H9 (cell line): ENCODE measurements around the gene DCUN1D5. TPM values are rescaled to one million over a fixed set of nuclear protein-coding genes. Genes with fewer than 3 reads are reported as not detected.

Source experiments
- DNase-seq: peaks from one replicate; pipeline ENCODE4 v3.0.0-alpha.2; 2017
- H2AFZ ChIP-seq: one replicate; pipeline ENCODE4 v1.6.1; 2013; ENCODE audit warnings: mild to moderate bottlenecking, low read length, control low read depth, moderate library complexity
- H2AK5ac ChIP-seq: 2 replicates; pipeline ENCODE4 v1.6.1; 2013; ENCODE audit warnings: low read length, control low read depth, mixed read lengths; ENCODE audit not compliant: insufficient read length
- H2BK120ac ChIP-seq: one replicate; pipeline ENCODE4 v1.6.1; 2013; ENCODE audit warnings: low read depth, mild to moderate bottlenecking, low read length, control low read depth, inconsistent platforms; ENCODE audit not compliant: poor library complexity, severe bottlenecking
- H2BK12ac ChIP-seq: 2 replicates; pipeline ENCODE4 v1.6.1; 2013; ENCODE audit warnings: low read length, control low read depth, mixed read lengths, low read depth; ENCODE audit not compliant: insufficient read length
- H2BK15ac ChIP-seq: 2 replicates; pipeline ENCODE4 v1.6.1; 2013; ENCODE audit warnings: low read depth, low read length, control low read depth
- H2BK20ac ChIP-seq: one replicate; pipeline ENCODE4 v1.6.1; 2013; ENCODE audit warnings: low read depth, mild to moderate bottlenecking, low read length, control low read depth, inconsistent platforms; ENCODE audit not compliant: poor library complexity, severe bottlenecking
- H2BK5ac ChIP-seq: 2 replicates; pipeline ENCODE4 v1.6.1; 2013; ENCODE audit warnings: low read length, control low read depth, mixed read lengths; ENCODE audit not compliant: insufficient read length
- H3K14ac ChIP-seq: 2 replicates; pipeline ENCODE4 v1.6.1; 2013; ENCODE audit warnings: low read length, control low read depth; ENCODE audit not compliant: insufficient read depth
- H3K18ac ChIP-seq: 2 replicates; pipeline ENCODE4 v1.6.1; 2013; ENCODE audit warnings: low read depth, mild to moderate bottlenecking, mixed read lengths, low read length, control low read depth; ENCODE audit not compliant: insufficient read length
- H3K23ac ChIP-seq: 2 replicates; pipeline ENCODE4 v1.6.1; 2013; ENCODE audit warnings: low read length, control low read depth, mixed read lengths, low read depth; ENCODE audit not compliant: insufficient read length
- H3K23me2 ChIP-seq: 2 replicates; pipeline ENCODE4 v1.6.1; 2013; ENCODE audit warnings: low read depth, mild to moderate bottlenecking, mixed read lengths, low read length, control low read depth; ENCODE audit not compliant: insufficient read length, poor library complexity, severe bottlenecking
- H3K27ac ChIP-seq: 2 replicates; pipeline ENCODE4 v1.5.1; 2013; ENCODE audit warnings: low read length, control low read depth, mixed read lengths, low read depth; ENCODE audit not compliant: insufficient read length
- H3K27me3 ChIP-seq: 2 replicates; pipeline ENCODE4 v1.6.1; 2013; ENCODE audit warnings: low read length, control low read depth, inconsistent platforms; ENCODE audit not compliant: insufficient read depth
- H3K4ac ChIP-seq: 2 replicates; pipeline ENCODE4 v1.6.1; 2013; ENCODE audit warnings: low read depth, mild to moderate bottlenecking, control low read depth, inconsistent platforms, low read length, moderate library complexity
- H3K4me1 ChIP-seq: 2 replicates; pipeline ENCODE4 v1.6.1; 2013; ENCODE audit warnings: low read length, control low read depth, inconsistent platforms; ENCODE audit not compliant: insufficient read depth
- H3K4me2 ChIP-seq: 2 replicates; pipeline ENCODE4 v1.6.1; 2013; ENCODE audit warnings: low read length, control low read depth, mixed read lengths; ENCODE audit not compliant: insufficient read length, insufficient read depth
- H3K56ac ChIP-seq: 2 replicates; pipeline ENCODE4 v1.6.1; 2013; ENCODE audit warnings: low read depth, mild to moderate bottlenecking, mixed read lengths, low read length, control low read depth; ENCODE audit not compliant: insufficient read length
- H3K79me1 ChIP-seq: 2 replicates; pipeline ENCODE4 v1.6.1; 2013; ENCODE audit warnings: low read depth, mild to moderate bottlenecking, moderate library complexity, low read length, control low read depth, inconsistent platforms; ENCODE audit not compliant: insufficient read depth, poor library complexity, severe bottlenecking
- H3K79me2 ChIP-seq: 2 replicates; pipeline ENCODE4 v1.6.1; 2013; ENCODE audit warnings: low read length, control low read depth, inconsistent platforms; ENCODE audit not compliant: insufficient read depth
- H3K9ac ChIP-seq: 2 replicates; pipeline ENCODE4 v1.6.1; 2013; ENCODE audit warnings: low read length, control low read depth, mixed read lengths; ENCODE audit not compliant: insufficient read length; ENCODE audit errors: extremely low read depth
- H3K9me3 ChIP-seq: one replicate; pipeline ENCODE4 v1.6.1; 2013; ENCODE audit warnings: low read depth, low read length, inconsistent platforms; ENCODE audit not compliant: control insufficient read depth
- H3T11ph ChIP-seq: one replicate; pipeline ENCODE4 v1.6.1; 2013; ENCODE audit warnings: mild to moderate bottlenecking, low read length, control low read depth, inconsistent platforms
- H4K20me1 ChIP-seq: one replicate; pipeline ENCODE4 v1.6.1; 2013; ENCODE audit not compliant: control insufficient read depth, insufficient read length, insufficient read depth
- H4K5ac ChIP-seq: 2 replicates; pipeline ENCODE4 v1.6.1; 2013; ENCODE audit warnings: low read depth, mild to moderate bottlenecking, mixed read lengths, low read length, control low read depth; ENCODE audit not compliant: insufficient read length
- H4K8ac ChIP-seq: replicated peaks from 2 replicates; pipeline ENCODE4 v1.6.1; 2013; ENCODE audit warnings: low read length, control low read depth, mixed read lengths, low read depth; ENCODE audit not compliant: insufficient read length
- H4K91ac ChIP-seq: 2 replicates; pipeline ENCODE4 v1.6.1; 2013; ENCODE audit warnings: low read depth, mild to moderate bottlenecking, moderate library complexity, mixed read lengths, low read length, control low read depth; ENCODE audit not compliant: insufficient read length
- H3K27ac Mint-ChIP-seq, 3 experiments: 2 replicates in 2 of 3; 3 replicates in 1 of 3; pipeline ENCODE4 v1.8.0; 2020 to 2021; ENCODE audit warnings: mixed read lengths in 3 of 3, mild to moderate bottlenecking in 1 of 3, moderate library complexity in 1 of 3
- H3K27me3 Mint-ChIP-seq: 2 replicates; pipeline ENCODE4 v1.8.0; 2021; ENCODE audit warnings: low read depth, mild to moderate bottlenecking, moderate library complexity, mixed read lengths
- H3K36me3 Mint-ChIP-seq, 3 experiments: 2 replicates in 2 of 3; 3 replicates in 1 of 3; pipeline ENCODE4 v1.8.0; 2020 to 2021; ENCODE audit warnings: low read depth in 3 of 3, mixed read lengths in 3 of 3; ENCODE audit not compliant: insufficient read depth in 1 of 3
- H3K4me1 Mint-ChIP-seq, 2 experiments: 2 replicates each; pipeline ENCODE4 v1.8.0; 2020; ENCODE audit warnings: mixed read lengths in 2 of 2
- H3K4me3 Mint-ChIP-seq, 2 experiments: 2 replicates in 1 of 2; 3 replicates in 1 of 2; pipeline ENCODE4 v1.8.0; 2020 to 2021; ENCODE audit warnings: mild to moderate bottlenecking in 2 of 2, mixed read lengths in 2 of 2, moderate library complexity in 1 of 2
- H3K9me3 Mint-ChIP-seq, 2 experiments: 2 replicates in 1 of 2; 3 replicates in 1 of 2; pipeline ENCODE4 v1.8.0; 2020; ENCODE audit warnings: mild to moderate bottlenecking in 2 of 2, mixed read lengths in 2 of 2, moderate library complexity in 1 of 2
- whole genome bisulfite sequencing: extraction: QIAGEN DNeasy Blood & Tissue Kit; methylation state at CpG from one replicate; pipeline ENCODE4 v1.1.7; 2013; ENCODE audit warnings: missing lambda C conversion rate, low lambda C conversion rate, mixed read lengths; ENCODE audit not compliant: insufficient read length; ENCODE audit errors: extremely low coverage; 5-methylcytosine and 5-hydroxymethylcytosine counted together
- total RNA-seq: library from RNA; stranded (reverse); gene quantifications from 2 replicates; pipeline ENCODE4 v1.2.1, GENCODE V29; 2021
- TF ChIP-seq, protein P1 (sequence below): fragments of 200-600 bp; sonication (generic); conservative IDR thresholded peaks from 3 replicates; pipeline ENCODE4 v1.8.0; 2021; ENCODE audit warnings: antibody characterized with exemption, mild to moderate bottlenecking

DCUN1D5 gene
- total RNA-seq, 1 experiment from 2014 or later: 86.7 TPM

- Histone ChIP-seq H3K79me1 (no peaks in the 10 kb centered on the region), H4K20me1 (no peaks in the 10 kb centered on the region), H2BK5ac (no peak overlapping the region), H2AK5ac (no peak overlapping the region), H3K23ac (no peak overlapping the region), H3K18ac (peak overlapping the region; percentile 42), H2BK20ac (no peak overlapping the region), H2BK12ac (no peak overlapping the region), H3K23me2 (peaks cover 5% of the 10 kb centered on the region), H2BK15ac (no peak overlapping the region), H2BK120ac (peak overlapping the region; percentile 69), H4K5ac (no peak overlapping the region), H4K91ac (no peak overlapping the region), H3K14ac (peak overlapping the region; percentile 51), H3K27me3 (no peaks in the 10 kb centered on the region), H2AFZ (no peak overlapping the region), H3K4ac (no peak overlapping the region; the same call in 1 of the 2 replicates), H3T11ph (no peak overlapping the region), H3K4me2 (peak overlapping the region; percentile 90), H3K79me2 (peaks cover 23% of the 10 kb centered on the region; the same call in 1 of the 2 replicates), H3K56ac (no peak overlapping the region), H4K8ac (no peak overlapping the region), H3K9ac (peak overlapping the region; percentile 93), H3K9me3 (no peaks in the 10 kb centered on the region), H3K4me1 (no peaks in the 10 kb centered on the region), H3K27ac (no peak overlapping the region)
- Mint-ChIP-seq H3K27ac (peak overlapping the region; percentile 89 to 97 (median 96)), H3K9me3 (no peaks in the 10 kb centered on the region), H3K4me1 (peaks cover 15 to 16% of the 10 kb centered on the region in 2 experiments), H3K27me3 (peaks cover 8% of the 10 kb centered on the region), H3K4me3 (peak overlapping the region; percentile 89 to 92), H3K36me3 (peaks cover 14 to 31% (median 25%) of the 10 kb centered on the region in 3 experiments; a peak in 6 of 7 replicates)
- DNase-seq: peak; percentile 39
- TF ChIP-seq, protein P1, sequence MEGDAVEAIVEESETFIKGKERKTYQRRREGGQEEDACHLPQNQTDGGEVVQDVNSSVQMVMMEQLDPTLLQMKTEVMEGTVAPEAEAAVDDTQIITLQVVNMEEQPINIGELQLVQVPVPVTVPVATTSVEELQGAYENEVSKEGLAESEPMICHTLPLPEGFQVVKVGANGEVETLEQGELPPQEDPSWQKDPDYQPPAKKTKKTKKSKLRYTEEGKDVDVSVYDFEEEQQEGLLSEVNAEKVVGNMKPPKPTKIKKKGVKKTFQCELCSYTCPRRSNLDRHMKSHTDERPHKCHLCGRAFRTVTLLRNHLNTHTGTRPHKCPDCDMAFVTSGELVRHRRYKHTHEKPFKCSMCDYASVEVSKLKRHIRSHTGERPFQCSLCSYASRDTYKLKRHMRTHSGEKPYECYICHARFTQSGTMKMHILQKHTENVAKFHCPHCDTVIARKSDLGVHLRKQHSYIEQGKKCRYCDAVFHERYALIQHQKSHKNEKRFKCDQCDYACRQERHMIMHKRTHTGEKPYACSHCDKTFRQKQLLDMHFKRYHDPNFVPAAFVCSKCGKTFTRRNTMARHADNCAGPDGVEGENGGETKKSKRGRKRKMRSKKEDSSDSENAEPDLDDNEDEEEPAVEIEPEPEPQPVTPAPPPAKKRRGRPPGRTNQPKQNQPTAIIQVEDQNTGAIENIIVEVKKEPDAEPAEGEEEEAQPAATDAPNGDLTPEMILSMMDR: no peak
- no CpG with 5 or more reads among the region's 26 CpGs for WGBS
These were observed 728 bp downstream of the DCUN1D5 start for GRCh38 chr11:103091064-103091800.
